ENCODE results near the gene IRF4.

- TF ChIP-seq CTCF (IDR thresholded peaks at IDR 0.05) (no peak), POLR2A (IDR thresholded peaks at IDR 0.05) (no peak), POLR2AphosphoS5 (IDR thresholded peaks at IDR 0.05) (no peak)
These were observed 23.5 kb upstream of the IRF4 start for GRCh38 chr6:367891-368630.

Measured in breast epithelium (tissue), 3 donors.